ENCODE data around the gene KCNJ10. TPM values are rescaled to one million over a fixed set of nuclear protein-coding genes. Genes with fewer than 3 reads are reported as not detected.

KCNJ10 gene
- total RNA-seq, 1 donor from 2014 or later, result not detected

- H3K9me3 Mint-ChIP-seq, result no peaks in the 10 kb centered on the region
- no peak overlapping the region for H3K27ac Mint-ChIP-seq
- no peaks in the 10 kb centered on the region for H3K36me3 Mint-ChIP-seq (ENCODE audit: low read depth)
- H3K4me1 Mint-ChIP-seq (ENCODE audit: low read depth), result peaks cover 7% of the 10 kb centered on the region
- intact Hi-C loops (cut with micrococcal nuclease), result no loop called here
- no peak overlapping the region for H3K4me3 Mint-ChIP-seq
- peaks cover 7% of the 10 kb centered on the region for H3K27me3 Mint-ChIP-seq (ENCODE audit: insufficient read depth)
- no peak for DNase-seq (ENCODE audit: low spot score)
Measured at GRCh38 chr1:160107512-160107911, 37.6 kb upstream of the KCNJ10 start.

GRCh38 chr1:160105155-160105554, 35.2 kb upstream of the KCNJ10 start:
- no peak for DNase-seq (ENCODE audit: low spot score)
- H3K36me3 Mint-ChIP-seq (ENCODE audit: low read depth), result no peaks in the 10 kb centered on the region
- H3K27ac Mint-ChIP-seq, result no peak overlapping the region
- peaks cover 17% of the 10 kb centered on the region for H3K4me1 Mint-ChIP-seq (ENCODE audit: low read depth)
- intact Hi-C loops (cut with micrococcal nuclease), result no loop called here
- peaks cover 7% of the 10 kb centered on the region for H3K27me3 Mint-ChIP-seq (ENCODE audit: insufficient read depth)
- H3K4me3 Mint-ChIP-seq, result no peak overlapping the region
- no peaks in the 10 kb centered on the region for H3K9me3 Mint-ChIP-seq

GRCh38 chr1:160104486-160104885, 34.5 kb upstream of the KCNJ10 start:
- H3K9me3 Mint-ChIP-seq, result no peaks in the 10 kb centered on the region
- no peak overlapping the region for H3K27ac Mint-ChIP-seq
- no peaks in the 10 kb centered on the region for H3K36me3 Mint-ChIP-seq (ENCODE audit: low read depth)
- no peak overlapping the region for H3K4me3 Mint-ChIP-seq
- DNase-seq (ENCODE audit: low spot score), result no peak
- peaks cover 7% of the 10 kb centered on the region for H3K27me3 Mint-ChIP-seq (ENCODE audit: insufficient read depth)
- H3K4me1 Mint-ChIP-seq (ENCODE audit: low read depth), result peaks cover 20% of the 10 kb centered on the region
- intact Hi-C loops (cut with micrococcal nuclease), result no loop called here

- DNase-seq (ENCODE audit: low spot score), result no peak
- H3K27ac Mint-ChIP-seq, result no peak overlapping the region
- peaks cover 21% of the 10 kb centered on the region for H3K4me1 Mint-ChIP-seq (ENCODE audit: low read depth)
- H3K36me3 Mint-ChIP-seq (ENCODE audit: low read depth), result no peaks in the 10 kb centered on the region
- intact Hi-C loops (cut with micrococcal nuclease), result no loop called here
- no peak overlapping the region for H3K4me3 Mint-ChIP-seq
- H3K27me3 Mint-ChIP-seq (ENCODE audit: insufficient read depth), result peaks cover 7% of the 10 kb centered on the region
- H3K9me3 Mint-ChIP-seq, result no peaks in the 10 kb centered on the region
Measured at GRCh38 chr1:160103658-160104408, 33.9 kb upstream of the KCNJ10 start.

- Mint-ChIP-seq H3K4me1 (ENCODE audit: low read depth) (peaks cover 28% of the 10 kb centered on the region), H3K27ac (no peak overlapping the region), H3K36me3 (ENCODE audit: low read depth) (no peaks in the 10 kb centered on the region), H3K27me3 (ENCODE audit: insufficient read depth) (peaks cover 5% of the 10 kb centered on the region), H3K4me3 (no peak overlapping the region), H3K9me3 (no peaks in the 10 kb centered on the region)
- intact Hi-C loops (cut with micrococcal nuclease), result loop anchor here (1.0 kb wide), 6 partner anchors 7 to 274 kb away; no protein-coding TSS in a partner anchor
- DNase-seq (ENCODE audit: low spot score), result no peak
Measured at GRCh38 chr1:160101717-160102522, 32.0 kb upstream of the KCNJ10 start.

- H3K27ac Mint-ChIP-seq, result peak overlapping the region; percentile 50
- peak; percentile 44 for DNase-seq (ENCODE audit: low spot score)
- H3K36me3 Mint-ChIP-seq (ENCODE audit: low read depth), result no peaks in the 10 kb centered on the region
- intact Hi-C loops (cut with micrococcal nuclease), result loop anchor here (1.0 kb wide), 6 partner anchors 8 to 275 kb away; no protein-coding TSS in a partner anchor
- peaks cover 35% of the 10 kb centered on the region for H3K4me1 Mint-ChIP-seq (ENCODE audit: low read depth)
- peaks cover 5% of the 10 kb centered on the region for H3K27me3 Mint-ChIP-seq (ENCODE audit: insufficient read depth)
- H3K4me3 Mint-ChIP-seq, result no peak overlapping the region
- H3K9me3 Mint-ChIP-seq, result no peaks in the 10 kb centered on the region
Measured at GRCh38 chr1:160101037-160101716, 31.2 kb upstream of the KCNJ10 start.

GRCh38 chr1:160099716-160100375, 29.9 kb upstream of the KCNJ10 start:
- intact Hi-C loops (cut with micrococcal nuclease), result loop anchor here (1.0 to 5.0 kb wide), 5 partner anchors 15 to 1297 kb away; partner anchors contain the start of genes DUSP23 and PEX19
- peaks cover 5% of the 10 kb centered on the region for H3K27me3 Mint-ChIP-seq (ENCODE audit: insufficient read depth)
- H3K27ac Mint-ChIP-seq, result peak overlapping the region; percentile 73
- peaks cover 41% of the 10 kb centered on the region for H3K4me1 Mint-ChIP-seq (ENCODE audit: low read depth)
- peak overlapping the region; percentile 73 for H3K4me3 Mint-ChIP-seq
- DNase-seq (ENCODE audit: low spot score), result no peak
- no peaks in the 10 kb centered on the region for H3K36me3 Mint-ChIP-seq (ENCODE audit: low read depth)
- no peaks in the 10 kb centered on the region for H3K9me3 Mint-ChIP-seq

- Mint-ChIP-seq H3K4me3 (peak overlapping the region; percentile 73), H3K27ac (peak overlapping the region; percentile 73), H3K4me1 (ENCODE audit: low read depth) (peaks cover 41% of the 10 kb centered on the region), H3K36me3 (ENCODE audit: low read depth) (no peaks in the 10 kb centered on the region), H3K9me3 (no peaks in the 10 kb centered on the region), H3K27me3 (ENCODE audit: insufficient read depth) (peaks cover 5% of the 10 kb centered on the region)
- peak; percentile 93 for DNase-seq (ENCODE audit: low spot score)
- intact Hi-C loops (cut with micrococcal nuclease), result loop anchor here (1.0 to 5.0 kb wide), 9 partner anchors 14 to 1298 kb away; partner anchors contain the start of genes COPA, DUSP23, NCSTN and PEA15
Measured at GRCh38 chr1:160098852-160099561, 29.0 kb upstream of the KCNJ10 start.

- H3K36me3 Mint-ChIP-seq (ENCODE audit: low read depth), result no peaks in the 10 kb centered on the region
- peak; percentile 85 for DNase-seq (ENCODE audit: low spot score)
- H3K4me3 Mint-ChIP-seq, result peak within 1 kb of the TSS; percentile 89
- H3K4me1 Mint-ChIP-seq (ENCODE audit: low read depth), result peaks cover 41% of the 10 kb centered on the region
- intact Hi-C loops (cut with micrococcal nuclease), result loop anchor here (1.0 to 5.0 kb wide), 6 partner anchors 67 to 1299 kb away; partner anchors contain the start of genes COPA, DUSP23, NCSTN and PEA15
- H3K9me3 Mint-ChIP-seq, result no peaks in the 10 kb centered on the region
- peak within 1 kb of the TSS; percentile 84 for H3K27ac Mint-ChIP-seq
- peaks cover 4% of the 10 kb centered on the region for H3K27me3 Mint-ChIP-seq (ENCODE audit: insufficient read depth)
Measured at GRCh38 chr1:160097911-160098851, 28.2 kb upstream of the KCNJ10 start, which contains the start of gene IGSF8. Gene IGSF8, minus strand, starts transcription at chr1:160098619. Its CDS starts 147 bp downstream, at chr1:160098472.

- intact Hi-C loops (cut with micrococcal nuclease), result loop anchor here (5.0 kb wide), 1 partner anchor 1300 kb away; no protein-coding TSS in a partner anchor
- Mint-ChIP-seq H3K9me3 (no peaks in the 10 kb centered on the region), H3K4me1 (ENCODE audit: low read depth) (peaks cover 41% of the 10 kb centered on the region), H3K27ac (peak overlapping the region; percentile 84), H3K4me3 (peak overlapping the region; percentile 89), H3K27me3 (ENCODE audit: insufficient read depth) (no peaks in the 10 kb centered on the region), H3K36me3 (ENCODE audit: low read depth) (no peaks in the 10 kb centered on the region)
- peak; percentile 8 for DNase-seq (ENCODE audit: low spot score)
Measured at GRCh38 chr1:160097151-160097910, 27.4 kb upstream of the KCNJ10 start.

All from activated T-helper 1 cell treated with anti-CD3 and anti-CD28 coated beads, Interleukin-12 subunit alpha, Interleukin-12 subunit beta, Interleukin-2, Interleukin-4 antibody, amounts not matched to agents 30 ng/mL and 10 ng/mL and 1 ng/mL, durations not matched to agents 14 hours and 24 hours and 36 hours (primary cell).